Measurements from ENCODE around the gene FBXL19.
"Not testable (repeated sequence)": the region's sequence is repeated elsewhere in the genome, so short reads cannot be mapped to it uniquely, and the experiment has no call there.

Gene FBXL19

GRCh38 chr16:30930160-30930571 lies 6.8 kb downstream of the FBXL19 start:
- Histone ChIP-seq H3K4me1 (ENCODE audit: control insufficient read depth in 2 of 2, insufficient read depth in 2 of 2, low read length in 2 of 2) (peaks cover 0 to 3% of the 10 kb centered on the region in 2 donors), H3K9ac (ENCODE audit: low read depth in 1 of 2, low read length in 2 of 2) (no peak overlapping the region), H3K27ac (ENCODE audit: low read depth in 2 of 2, low read length in 2 of 2) (no peak overlapping the region), H3K36me3 (ENCODE audit: control insufficient read depth in 2 of 2, insufficient read depth in 2 of 2, low read length in 2 of 2) (peaks cover 22 to 26% of the 10 kb centered on the region in 2 donors), H3K4me3 (ENCODE audit: low read length in 2 of 2) (no peak overlapping the region), H3K9me3 (ENCODE audit: control insufficient read depth in 2 of 2, low read length in 2 of 2) (no peaks in the 10 kb centered on the region), H3K27me3 (ENCODE audit: control insufficient read depth in 2 of 2, insufficient read depth in 2 of 2, low read length in 2 of 2) (no peaks in the 10 kb centered on the region)

GRCh38 chr16:30931068-30931650 lies 7.8 kb downstream of the FBXL19 start:
- Histone ChIP-seq H3K36me3 (ENCODE audit: control insufficient read depth in 2 of 2, insufficient read depth in 2 of 2, low read length in 2 of 2) (peaks cover 22 to 24% of the 10 kb centered on the region in 2 donors), H3K4me1 (ENCODE audit: control insufficient read depth in 2 of 2, insufficient read depth in 2 of 2, low read length in 2 of 2) (peaks cover 0 to 3% of the 10 kb centered on the region in 2 donors), H3K27ac (ENCODE audit: low read depth in 2 of 2, low read length in 2 of 2) (no peak overlapping the region)

GRCh38 chr16:30934827-30935557 lies 11.6 kb downstream of the FBXL19 start:
- Histone ChIP-seq H3K4me1 (ENCODE audit: control insufficient read depth in 2 of 2, insufficient read depth in 2 of 2, low read length in 2 of 2) (peaks cover 0 to 3% of the 10 kb centered on the region in 2 donors), H3K9ac (ENCODE audit: low read depth in 1 of 2, low read length in 2 of 2) (no peak overlapping the region), H3K27ac (ENCODE audit: low read depth in 2 of 2, low read length in 2 of 2) (no peak overlapping the region), H3K27me3 (ENCODE audit: control insufficient read depth in 2 of 2, insufficient read depth in 2 of 2, low read length in 2 of 2) (no peaks in the 10 kb centered on the region), H3K9me3 (ENCODE audit: control insufficient read depth in 2 of 2, low read length in 2 of 2) (no peaks in the 10 kb centered on the region), H3K4me3 (ENCODE audit: low read length in 2 of 2) (no peak overlapping the region), H3K36me3 (ENCODE audit: control insufficient read depth in 2 of 2, insufficient read depth in 2 of 2, low read length in 2 of 2) (peaks cover 17 to 19% of the 10 kb centered on the region in 2 donors)

More at GRCh38 chr16:30931068-30931650, 7.8 kb downstream of the FBXL19 start:
- H3K9me3 ChIP-seq (ENCODE audit: control insufficient read depth in 2 of 2, low read length in 2 of 2) = no peaks in the 10 kb centered on the region
- no peak overlapping the region for H3K9ac ChIP-seq (ENCODE audit: low read depth in 1 of 2, low read length in 2 of 2)
- no peak overlapping the region for H3K4me3 ChIP-seq (ENCODE audit: low read length in 2 of 2)
- no peaks in the 10 kb centered on the region for H3K27me3 ChIP-seq (ENCODE audit: control insufficient read depth in 2 of 2, insufficient read depth in 2 of 2, low read length in 2 of 2)

GRCh38 chr16:30937692-30938091 lies 14.3 kb downstream of the FBXL19 start:
- Histone ChIP-seq H3K27ac (ENCODE audit: low read depth in 2 of 2, low read length in 2 of 2) (no peak overlapping the region), H3K27me3 (ENCODE audit: control insufficient read depth in 2 of 2, insufficient read depth in 2 of 2, low read length in 2 of 2) (no peaks in the 10 kb centered on the region), H3K4me1 (ENCODE audit: control insufficient read depth in 2 of 2, insufficient read depth in 2 of 2, low read length in 2 of 2) (peaks cover 11 to 15% of the 10 kb centered on the region in 2 donors), H3K4me3 (ENCODE audit: low read length in 2 of 2) (no peak overlapping the region), H3K9me3 (ENCODE audit: control insufficient read depth in 2 of 2, low read length in 2 of 2) (no peaks in the 10 kb centered on the region), H3K36me3 (ENCODE audit: control insufficient read depth in 2 of 2, insufficient read depth in 2 of 2, low read length in 2 of 2) (peaks cover 3 to 6% of the 10 kb centered on the region in 2 donors), H3K9ac (ENCODE audit: low read depth in 1 of 2, low read length in 2 of 2) (no peak overlapping the region)

- H3K9ac ChIP-seq (ENCODE audit: low read depth in 1 of 2, low read length in 2 of 2); H3K4me3 ChIP-seq (ENCODE audit: low read length in 2 of 2); H3K9me3 ChIP-seq (ENCODE audit: control insufficient read depth in 2 of 2, low read length in 2 of 2); H3K36me3 ChIP-seq (ENCODE audit: control insufficient read depth in 2 of 2, insufficient read depth in 2 of 2, low read length in 2 of 2); H3K27ac ChIP-seq (ENCODE audit: low read depth in 2 of 2, low read length in 2 of 2); H3K27me3 ChIP-seq (ENCODE audit: control insufficient read depth in 2 of 2, insufficient read depth in 2 of 2, low read length in 2 of 2): not testable (repeated sequence)
- H3K4me1 ChIP-seq (ENCODE audit: control insufficient read depth in 2 of 2, insufficient read depth in 2 of 2, low read length in 2 of 2) = peaks cover 14 to 18% of the 10 kb centered on the region in 2 donors
Observed at GRCh38 chr16:30939571-30939970, 16.2 kb downstream of the FBXL19 start.

- peak overlapping the region; percentile 37 to 48 for H3K27ac ChIP-seq (ENCODE audit: low read depth in 2 of 2, low read length in 2 of 2)
- H3K36me3 ChIP-seq (ENCODE audit: control insufficient read depth in 2 of 2, insufficient read depth in 2 of 2, low read length in 2 of 2) = peaks cover 0 to 8% of the 10 kb centered on the region in 2 donors
- H3K4me1 ChIP-seq (ENCODE audit: control insufficient read depth in 2 of 2, insufficient read depth in 2 of 2, low read length in 2 of 2) = peaks cover 14% of the 10 kb centered on the region in 2 donors
- no peaks in the 10 kb centered on the region for H3K27me3 ChIP-seq (ENCODE audit: control insufficient read depth in 2 of 2, insufficient read depth in 2 of 2, low read length in 2 of 2)
- H3K4me3 ChIP-seq (ENCODE audit: low read length in 2 of 2) = peak overlapping the region; percentile 31 to 56
- peak overlapping the region in 1 of 2 donors; percentile 44 for H3K9ac ChIP-seq (ENCODE audit: low read depth in 1 of 2, low read length in 2 of 2)
- no peaks in the 10 kb centered on the region for H3K9me3 ChIP-seq (ENCODE audit: control insufficient read depth in 2 of 2, low read length in 2 of 2)
Observed at GRCh38 chr16:30941600-30942425, 18.4 kb downstream of the FBXL19 start.

GRCh38 chr16:30942426-30942806 lies 19.0 kb downstream of the FBXL19 start:
- peaks cover 0 to 8% of the 10 kb centered on the region in 2 donors for H3K36me3 ChIP-seq (ENCODE audit: control insufficient read depth in 2 of 2, insufficient read depth in 2 of 2, low read length in 2 of 2)
- H3K9ac ChIP-seq (ENCODE audit: low read depth in 1 of 2, low read length in 2 of 2) = peak overlapping the region; percentile 24 to 44

GRCh38 chr16:30944352-30944751 lies 21.0 kb downstream of the FBXL19 start:
- H3K9ac ChIP-seq (ENCODE audit: low read depth in 1 of 2, low read length in 2 of 2) = no peak overlapping the region
- no peak overlapping the region for H3K4me3 ChIP-seq (ENCODE audit: low read length in 2 of 2)
- H3K9me3 ChIP-seq (ENCODE audit: control insufficient read depth in 2 of 2, low read length in 2 of 2) = no peaks in the 10 kb centered on the region
- no peak overlapping the region for H3K27ac ChIP-seq (ENCODE audit: low read depth in 2 of 2, low read length in 2 of 2)
- no peaks in the 10 kb centered on the region for H3K27me3 ChIP-seq (ENCODE audit: control insufficient read depth in 2 of 2, insufficient read depth in 2 of 2, low read length in 2 of 2)
- H3K36me3 ChIP-seq (ENCODE audit: control insufficient read depth in 2 of 2, insufficient read depth in 2 of 2, low read length in 2 of 2) = peaks cover 0 to 8% of the 10 kb centered on the region in 2 donors
- H3K4me1 ChIP-seq (ENCODE audit: control insufficient read depth in 2 of 2, insufficient read depth in 2 of 2, low read length in 2 of 2) = peaks cover 14% of the 10 kb centered on the region in 2 donors

More at GRCh38 chr16:30942426-30942806, 19.0 kb downstream of the FBXL19 start:
- H3K27me3 ChIP-seq (ENCODE audit: control insufficient read depth in 2 of 2, insufficient read depth in 2 of 2, low read length in 2 of 2) = no peaks in the 10 kb centered on the region
- H3K4me1 ChIP-seq (ENCODE audit: control insufficient read depth in 2 of 2, insufficient read depth in 2 of 2, low read length in 2 of 2) = peaks cover 14% of the 10 kb centered on the region in 2 donors
- H3K9me3 ChIP-seq (ENCODE audit: control insufficient read depth in 2 of 2, low read length in 2 of 2) = no peaks in the 10 kb centered on the region
- peak overlapping the region; percentile 37 to 48 for H3K27ac ChIP-seq (ENCODE audit: low read depth in 2 of 2, low read length in 2 of 2)
- peak overlapping the region; percentile 31 to 56 for H3K4me3 ChIP-seq (ENCODE audit: low read length in 2 of 2)

GRCh38 chr16:30946671-30947540 lies 23.5 kb downstream of the FBXL19 start:
- no peaks in the 10 kb centered on the region for H3K9me3 ChIP-seq (ENCODE audit: control insufficient read depth in 2 of 2, low read length in 2 of 2)
- H3K4me3 ChIP-seq (ENCODE audit: low read length in 2 of 2) = no peak overlapping the region
- H3K4me1 ChIP-seq (ENCODE audit: control insufficient read depth in 2 of 2, insufficient read depth in 2 of 2, low read length in 2 of 2) = peaks cover 26 to 33% of the 10 kb centered on the region in 2 donors
- H3K9ac ChIP-seq (ENCODE audit: low read depth in 1 of 2, low read length in 2 of 2) = no peak overlapping the region
- H3K27me3 ChIP-seq (ENCODE audit: control insufficient read depth in 2 of 2, insufficient read depth in 2 of 2, low read length in 2 of 2) = no peaks in the 10 kb centered on the region
- no peak overlapping the region for H3K27ac ChIP-seq (ENCODE audit: low read depth in 2 of 2, low read length in 2 of 2)
- peaks cover 0 to 8% of the 10 kb centered on the region in 2 donors for H3K36me3 ChIP-seq (ENCODE audit: control insufficient read depth in 2 of 2, insufficient read depth in 2 of 2, low read length in 2 of 2)

Data from mucosa of rectum (tissue), 2 donors.